NT2/D1 (cell line): ENCODE data around the gene ABCB8.

Source experiments
- SUZ12 ChIP-seq: IDR thresholded peaks from 2 replicates; pipeline ENCODE4 v1.6.1; 2011; ENCODE audit not compliant: insufficient read length, insufficient read depth; ENCODE audit errors: extremely low read depth
- YY1 ChIP-seq: IDR thresholded peaks from 2 replicates; pipeline ENCODE4 v1.6.1; 2011; ENCODE audit not compliant: insufficient read length, insufficient read depth
- ZNF274 ChIP-seq: IDR thresholded peaks from 2 replicates; pipeline ENCODE4 v1.6.1; 2011; ENCODE audit warnings: mild to moderate bottlenecking, low read depth, low read length

GRCh38 chr7:151023232-151023631 is 5.0 kb upstream of the ABCB8 start:
- TF ChIP-seq YY1: no peak
- TF ChIP-seq ZNF274: no peak
- TF ChIP-seq SUZ12: no peak
